GM18519 (cell line): ENCODE results near the gene HPDL.
"Not testable (repeated sequence)": the region's sequence is repeated elsewhere in the genome, so short reads cannot be mapped to it uniquely, and the experiment has no call there.

ENCODE experiments used
- ATAC-seq: cut with Tn5 transposase; IDR thresholded peaks from one replicate; pipeline ENCODE4 v1.9.1; 2021; ENCODE audit warnings: mild to moderate bottlenecking, moderate library complexity; ENCODE audit not compliant: unreplicated experiment, low FRiP score

Gene HPDL

DNA sequence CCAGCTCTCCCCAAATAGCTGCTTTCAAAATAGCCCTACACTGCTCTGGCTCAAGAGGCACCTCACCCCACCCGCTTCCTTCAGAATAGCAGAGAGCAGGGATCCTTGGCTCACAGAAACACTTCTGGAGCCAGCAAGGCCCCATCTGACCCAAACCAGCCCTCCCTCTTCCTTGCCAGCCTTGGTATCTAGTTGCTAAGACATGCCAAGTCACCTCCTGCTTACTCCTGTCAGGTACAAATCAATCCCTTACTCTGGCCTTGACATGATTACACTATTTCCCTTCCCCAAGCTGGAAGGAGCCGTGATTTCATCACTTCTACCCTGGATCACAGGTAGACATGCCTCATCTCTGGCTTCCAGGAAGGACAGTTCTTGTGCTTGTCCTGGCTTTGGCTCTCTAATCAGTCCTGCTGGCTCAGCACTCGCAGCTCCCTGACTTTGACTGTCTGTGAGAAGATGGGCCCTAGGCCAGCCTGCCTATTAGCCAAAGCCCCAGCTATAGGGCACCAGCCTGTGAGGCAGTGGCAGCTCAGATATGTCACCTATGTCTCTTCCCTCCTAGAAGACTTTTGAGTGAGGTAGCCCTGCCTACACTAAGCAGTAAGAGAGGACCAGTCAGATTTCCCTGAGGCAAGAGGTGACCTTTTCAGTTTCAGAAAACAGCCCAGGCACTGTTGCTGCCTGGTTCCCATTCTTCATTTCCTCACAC is 22.4 kb downstream of the HPDL start:
- no peak for ATAC-seq

DNA sequence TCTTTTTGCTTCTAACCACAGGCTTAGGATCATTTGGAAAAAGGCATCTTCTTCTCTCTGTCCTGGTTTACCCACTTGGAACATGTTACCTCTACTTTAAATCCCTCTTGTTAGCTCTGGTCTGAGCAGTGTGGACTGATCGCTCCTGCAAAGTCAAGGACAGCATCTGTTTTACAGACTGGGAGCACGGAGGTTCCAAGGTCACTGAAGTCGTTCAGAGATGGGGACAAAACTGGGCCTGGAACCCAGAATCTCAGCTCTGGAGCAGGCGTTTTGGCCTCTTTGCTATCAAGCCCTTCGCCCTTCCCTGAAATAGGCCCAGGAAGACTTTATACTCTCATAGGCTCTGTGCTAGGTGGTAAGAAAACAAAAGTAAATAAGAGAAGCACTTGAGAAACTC is 24.8 kb downstream of the HPDL start:
- no peak for ATAC-seq

DNA sequence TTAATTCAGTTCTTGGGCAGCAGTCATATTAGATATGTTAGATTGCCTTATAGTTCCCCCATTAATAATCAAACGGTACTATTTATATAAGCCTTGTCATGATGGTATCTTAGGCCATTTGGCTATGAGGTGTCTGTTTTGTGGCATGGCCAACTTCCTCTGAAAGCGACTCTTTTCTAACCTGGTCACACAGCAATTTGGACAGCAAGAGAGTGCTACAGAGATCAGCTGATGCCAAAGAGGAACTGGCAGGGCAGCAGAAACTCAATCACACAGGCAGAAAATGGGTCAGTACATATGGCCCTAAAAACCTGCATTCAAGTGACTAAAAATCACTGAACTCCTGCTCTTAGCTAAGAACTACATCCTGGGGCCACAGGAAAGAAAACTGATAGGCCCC is 27.0 kb downstream of the HPDL start:
- ATAC-seq: no peak

DNA sequence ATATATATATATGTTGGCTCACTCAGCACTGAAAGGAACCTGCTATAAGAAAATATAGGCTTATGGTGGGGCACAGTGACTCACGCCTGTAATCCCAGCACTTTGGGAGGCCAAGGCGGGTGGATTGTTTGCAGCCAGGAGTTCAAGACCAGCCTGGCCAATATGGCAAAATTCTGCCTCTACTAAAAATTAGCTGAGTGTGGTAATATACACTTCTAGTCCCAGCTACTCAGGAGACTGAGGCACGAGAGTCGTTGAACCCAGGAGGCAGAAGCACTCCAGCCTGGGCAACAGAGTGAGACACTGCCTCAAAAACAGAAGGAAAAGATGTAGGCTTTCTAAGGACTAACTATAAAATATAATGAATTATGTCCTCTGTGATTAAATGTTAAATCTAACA is 28.1 kb downstream of the HPDL start:
- ATAC-seq: no peak

DNA sequence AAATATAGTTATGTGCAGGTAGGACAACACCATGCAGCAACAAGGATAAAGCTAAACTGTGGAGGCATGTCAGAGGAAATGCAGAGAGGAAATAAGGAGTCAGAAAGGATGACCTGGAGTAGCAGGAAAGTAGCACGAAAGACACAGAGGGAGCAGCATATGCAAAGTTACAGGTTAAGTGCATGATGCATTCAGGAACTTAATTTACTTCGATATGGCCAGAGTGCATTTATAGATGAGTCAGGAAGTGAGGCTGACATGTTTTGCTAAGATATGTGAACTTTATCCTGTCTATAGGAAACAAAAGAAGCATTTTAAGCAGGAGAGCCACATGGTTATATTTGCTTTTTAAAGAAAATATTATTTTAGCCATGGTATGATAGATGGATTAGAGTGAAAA is 29.0 kb downstream of the HPDL start:
- no peak for ATAC-seq

DNA sequence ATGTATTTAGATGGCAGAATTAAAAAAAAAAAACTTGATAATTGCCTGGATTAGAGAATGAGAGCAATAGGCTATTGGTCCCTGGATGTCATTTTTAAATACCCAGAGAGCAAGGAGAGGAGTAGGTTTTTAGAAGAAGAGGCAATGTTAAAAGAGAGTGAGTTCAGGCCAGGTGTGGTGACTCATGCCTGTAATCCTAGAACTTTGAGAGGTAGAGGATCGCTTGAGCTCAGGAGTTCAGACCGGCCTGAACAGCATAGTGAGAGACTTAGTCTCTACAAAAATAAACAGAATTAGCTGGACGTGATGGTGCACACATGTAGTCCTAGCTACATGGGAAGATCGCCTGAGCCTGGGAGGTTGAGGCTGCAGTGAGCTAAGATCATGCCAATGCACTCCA is 29.5 kb downstream of the HPDL start:
- no peak for ATAC-seq

DNA sequence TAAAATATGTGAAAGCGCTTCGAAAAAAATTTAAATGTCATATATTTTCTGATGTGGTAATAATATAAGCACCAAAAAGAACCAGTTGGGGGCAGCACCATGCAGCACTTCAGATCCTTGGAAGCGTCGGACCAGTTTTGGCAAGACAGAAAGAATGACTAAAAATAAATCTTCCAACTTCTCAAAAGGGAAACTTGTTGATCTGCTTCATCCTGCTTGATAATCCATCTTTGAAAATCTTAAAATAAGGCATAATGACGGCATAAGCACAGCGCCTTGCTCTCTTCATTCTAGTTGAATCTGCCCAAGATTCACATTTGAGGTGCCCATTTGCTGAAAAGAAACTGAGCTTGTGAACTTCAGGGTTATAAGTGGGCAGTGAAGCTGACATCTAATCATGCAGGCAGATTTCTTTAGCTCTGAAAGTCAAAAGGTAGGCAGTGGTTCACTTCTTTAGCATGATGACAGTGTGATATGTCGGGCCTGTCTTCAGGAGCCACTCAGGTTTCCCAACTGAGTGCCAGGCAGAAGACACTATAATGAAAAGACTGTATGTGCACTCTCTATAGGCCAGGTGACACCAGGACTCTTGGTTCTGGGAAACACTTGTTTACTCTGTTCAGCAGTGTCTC is 33.3 kb downstream of the HPDL start:
- no peak for ATAC-seq

DNA sequence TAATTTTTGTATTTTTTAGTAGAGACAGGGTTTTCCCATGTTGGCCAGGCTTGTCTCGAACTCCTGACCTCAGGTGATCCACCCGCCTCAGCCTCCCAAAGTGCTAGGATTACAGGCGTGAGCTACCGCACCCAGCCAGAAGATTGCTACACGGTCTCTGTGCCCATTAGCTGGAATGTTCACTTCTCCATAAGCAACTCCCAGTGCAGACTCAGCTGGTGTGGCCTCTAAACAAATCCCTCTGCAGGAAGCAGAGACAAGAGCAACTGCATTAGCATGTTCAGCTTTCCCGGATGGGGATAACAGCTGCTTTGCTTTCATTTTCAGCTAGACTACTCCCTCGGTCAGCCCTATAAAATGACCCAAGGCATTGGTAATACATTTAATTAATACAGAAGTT is 34.3 kb downstream of the HPDL start:
- ATAC-seq: not testable (repeated sequence)

DNA sequence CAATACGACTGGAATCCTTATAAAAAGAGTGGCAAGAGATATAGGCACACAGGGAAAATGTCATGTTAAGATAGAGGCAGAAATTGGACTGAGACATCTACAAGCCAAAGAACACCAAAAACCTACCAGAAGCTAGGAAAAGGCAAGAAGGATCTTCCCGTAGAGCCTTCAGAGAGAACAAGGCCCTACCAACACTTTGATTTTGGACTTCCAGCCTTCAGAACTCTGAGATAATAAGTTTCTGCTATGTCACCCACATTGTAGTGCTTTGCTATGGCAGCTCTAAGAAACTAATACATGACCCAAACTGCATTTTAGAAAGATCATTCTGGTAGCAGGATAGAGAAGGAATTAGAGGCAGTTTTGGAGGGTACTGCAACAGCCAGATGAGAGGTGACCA is 37.6 kb downstream of the HPDL start:
- ATAC-seq: no peak

DNA sequence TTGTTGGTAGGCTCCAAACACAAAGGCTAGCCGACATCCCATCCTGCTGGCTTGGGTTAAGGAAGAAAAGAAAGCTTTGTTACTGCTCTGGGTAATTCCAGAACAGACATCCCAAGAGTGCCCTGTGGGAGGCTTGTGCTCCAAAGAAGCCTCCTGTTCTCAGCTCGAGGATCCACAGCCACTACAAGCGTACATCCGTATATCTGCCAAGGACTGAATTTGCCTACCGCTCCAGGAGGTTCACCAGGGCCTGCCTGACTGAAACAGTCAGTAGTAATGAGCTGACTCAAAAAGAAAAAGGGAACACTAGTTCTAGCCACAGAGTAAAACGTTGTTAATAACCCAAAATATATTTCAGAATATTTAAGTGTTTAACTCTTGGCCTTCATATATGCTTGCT is 38.4 kb downstream of the HPDL start:
- ATAC-seq: no peak

DNA sequence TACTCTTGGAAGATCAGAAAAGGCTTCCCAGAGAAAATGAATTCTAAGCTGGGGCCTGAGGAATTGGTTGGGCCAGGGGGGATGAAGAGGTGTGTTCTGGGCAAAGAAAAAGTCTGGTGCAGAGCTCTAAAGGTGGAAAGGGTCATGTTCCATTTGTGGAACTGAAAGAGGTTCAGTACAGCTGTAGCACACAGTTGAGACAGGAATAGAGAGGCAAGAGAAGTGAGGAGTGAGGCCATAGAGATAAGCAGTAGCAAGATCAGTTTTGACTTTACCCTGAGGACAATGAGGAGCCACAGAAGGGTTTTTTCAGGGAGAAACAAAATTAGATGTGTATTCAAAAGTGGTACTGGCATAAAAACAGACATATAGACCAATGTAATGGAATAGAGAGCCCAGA is 43.9 kb downstream of the HPDL start:
- ATAC-seq: peak; percentile 54

DNA sequence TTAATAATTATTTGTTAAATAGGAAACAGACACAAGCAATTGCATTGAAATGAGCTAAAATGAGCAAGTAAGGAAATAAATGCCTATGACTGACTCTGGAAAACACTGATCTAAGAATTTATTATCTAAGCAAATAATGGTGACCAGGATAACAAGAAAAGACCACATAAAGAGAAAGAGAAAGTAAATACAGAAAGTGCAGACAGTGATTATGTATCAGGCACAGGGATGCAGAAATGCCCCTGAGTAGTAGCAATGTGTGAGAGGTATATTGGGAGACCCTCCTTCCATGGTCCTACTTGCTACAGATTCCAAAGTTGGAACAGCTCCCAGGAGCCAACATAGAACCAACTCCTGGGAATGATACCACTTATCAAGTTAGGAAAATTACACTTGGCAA is 46.9 kb downstream of the HPDL start:
- ATAC-seq: no peak

DNA sequence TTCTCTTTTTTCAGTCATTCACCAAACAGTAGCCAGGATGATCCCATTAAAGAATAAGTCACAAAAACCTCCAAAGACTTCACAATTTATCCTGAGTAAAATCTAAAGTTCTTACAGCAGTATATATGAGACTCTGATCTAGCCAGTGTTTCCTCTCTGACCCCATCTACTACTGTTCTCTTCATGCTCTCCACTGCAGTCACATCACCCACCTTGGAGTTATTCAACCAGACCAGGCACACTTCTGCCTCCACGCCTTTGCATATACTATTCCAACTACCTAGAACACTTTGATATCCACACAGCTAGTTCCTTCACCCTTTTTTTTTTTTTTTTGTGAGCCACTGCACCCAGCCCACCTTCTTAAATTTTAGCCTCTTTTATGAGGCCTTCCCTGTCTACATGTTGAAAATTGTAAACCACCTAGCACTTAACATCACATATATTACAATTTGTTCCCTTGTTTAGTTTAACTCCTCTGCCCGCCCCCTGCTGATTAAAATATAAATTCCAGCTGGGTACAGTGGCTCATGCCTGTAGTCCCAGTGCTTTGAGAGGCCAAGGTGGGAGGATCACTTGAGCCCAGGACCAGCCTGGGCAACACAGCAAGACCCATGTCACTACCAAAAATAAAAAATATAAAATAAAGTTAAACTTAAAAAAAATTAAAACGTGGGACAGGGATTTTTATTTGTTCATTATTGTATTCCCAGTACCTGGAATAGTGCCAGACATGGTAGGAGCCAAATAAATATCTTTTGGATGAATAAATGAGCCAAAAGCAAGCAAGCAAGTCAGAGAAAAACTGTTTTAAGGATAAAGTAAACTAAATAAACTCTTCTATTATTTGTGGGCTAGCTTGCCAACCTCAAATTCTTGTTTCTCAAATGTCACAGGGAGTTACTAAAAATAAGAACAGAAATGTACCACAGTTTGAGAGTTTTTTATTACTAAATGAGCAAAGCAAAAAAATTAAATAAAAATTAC is 48.7 kb downstream of the HPDL start:
- no peak for ATAC-seq

DNA sequence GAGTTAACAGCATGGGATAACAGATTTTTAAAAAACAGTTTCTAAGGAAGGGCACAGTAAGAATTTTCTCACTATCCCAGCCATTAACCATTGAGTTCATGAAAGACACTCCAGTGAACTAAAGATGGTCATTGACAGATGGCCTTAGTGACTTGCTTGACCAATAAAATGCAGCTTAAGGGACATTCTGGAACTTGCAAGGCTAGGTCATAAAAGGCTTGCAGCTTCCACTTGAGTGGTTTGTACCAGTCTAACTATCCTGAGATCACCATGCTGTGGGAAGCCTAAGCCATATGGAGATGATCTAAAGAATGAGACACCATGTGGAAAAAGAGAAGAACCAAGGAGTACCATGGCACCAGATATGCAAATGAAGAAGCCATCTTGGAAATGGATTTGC is 51.5 kb downstream of the HPDL start:
- ATAC-seq: no peak
